ENCODE measurements around the gene PARVA.

DNA sequence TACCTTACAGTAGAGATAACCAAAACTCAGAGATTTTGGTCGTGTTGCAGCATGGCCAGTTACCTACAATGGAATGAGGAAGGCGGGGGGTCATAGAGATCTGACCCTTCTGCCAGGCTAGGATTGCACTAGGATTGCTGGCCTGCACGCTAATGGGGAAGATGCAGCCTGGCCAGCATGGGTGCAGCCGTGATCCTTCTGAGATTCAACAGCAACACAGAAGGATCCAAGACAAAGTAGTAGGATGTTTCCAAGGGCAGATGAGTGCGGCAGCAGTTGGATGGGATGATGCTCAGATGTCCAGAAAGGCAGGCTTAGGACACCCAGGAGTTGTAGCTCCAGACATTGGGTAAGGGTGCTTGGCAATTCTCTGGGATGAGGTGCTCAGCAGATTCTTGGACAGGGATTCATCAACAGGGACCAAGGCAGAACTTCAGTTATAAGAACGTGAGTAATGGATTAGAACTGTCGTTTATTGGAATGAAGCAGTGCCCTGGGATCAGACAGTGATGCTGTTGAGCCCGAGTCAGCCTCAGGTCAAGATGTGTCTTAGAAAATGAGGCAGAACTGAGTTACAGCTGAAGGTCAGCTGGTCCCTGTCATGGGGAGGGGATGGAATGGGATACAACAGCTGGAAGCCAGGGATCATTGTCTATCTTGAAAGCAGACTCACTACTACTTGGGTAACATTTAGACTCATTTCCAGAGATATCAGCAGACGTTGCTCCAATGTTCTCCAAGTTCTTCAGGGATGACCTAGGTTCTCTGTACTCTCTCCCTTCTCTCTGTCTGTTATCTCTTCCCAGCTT lies 71.0 kb downstream of the PARVA start:
- TF ChIP-seq, protein P1, sequence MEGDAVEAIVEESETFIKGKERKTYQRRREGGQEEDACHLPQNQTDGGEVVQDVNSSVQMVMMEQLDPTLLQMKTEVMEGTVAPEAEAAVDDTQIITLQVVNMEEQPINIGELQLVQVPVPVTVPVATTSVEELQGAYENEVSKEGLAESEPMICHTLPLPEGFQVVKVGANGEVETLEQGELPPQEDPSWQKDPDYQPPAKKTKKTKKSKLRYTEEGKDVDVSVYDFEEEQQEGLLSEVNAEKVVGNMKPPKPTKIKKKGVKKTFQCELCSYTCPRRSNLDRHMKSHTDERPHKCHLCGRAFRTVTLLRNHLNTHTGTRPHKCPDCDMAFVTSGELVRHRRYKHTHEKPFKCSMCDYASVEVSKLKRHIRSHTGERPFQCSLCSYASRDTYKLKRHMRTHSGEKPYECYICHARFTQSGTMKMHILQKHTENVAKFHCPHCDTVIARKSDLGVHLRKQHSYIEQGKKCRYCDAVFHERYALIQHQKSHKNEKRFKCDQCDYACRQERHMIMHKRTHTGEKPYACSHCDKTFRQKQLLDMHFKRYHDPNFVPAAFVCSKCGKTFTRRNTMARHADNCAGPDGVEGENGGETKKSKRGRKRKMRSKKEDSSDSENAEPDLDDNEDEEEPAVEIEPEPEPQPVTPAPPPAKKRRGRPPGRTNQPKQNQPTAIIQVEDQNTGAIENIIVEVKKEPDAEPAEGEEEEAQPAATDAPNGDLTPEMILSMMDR (IDR thresholded peaks at IDR 0.05): no peak
- no peak for TF ChIP-seq EP300 (IDR thresholded peaks at IDR 0.05)
